ENCODE measurements around the gene LSM3. TPM values are rescaled to one million over a fixed set of nuclear protein-coding genes. Genes with fewer than 3 reads are reported as not detected.

Gene LSM3
- total RNA-seq, 1 experiment from 2014 or later, result 10.2 TPM

DNA sequence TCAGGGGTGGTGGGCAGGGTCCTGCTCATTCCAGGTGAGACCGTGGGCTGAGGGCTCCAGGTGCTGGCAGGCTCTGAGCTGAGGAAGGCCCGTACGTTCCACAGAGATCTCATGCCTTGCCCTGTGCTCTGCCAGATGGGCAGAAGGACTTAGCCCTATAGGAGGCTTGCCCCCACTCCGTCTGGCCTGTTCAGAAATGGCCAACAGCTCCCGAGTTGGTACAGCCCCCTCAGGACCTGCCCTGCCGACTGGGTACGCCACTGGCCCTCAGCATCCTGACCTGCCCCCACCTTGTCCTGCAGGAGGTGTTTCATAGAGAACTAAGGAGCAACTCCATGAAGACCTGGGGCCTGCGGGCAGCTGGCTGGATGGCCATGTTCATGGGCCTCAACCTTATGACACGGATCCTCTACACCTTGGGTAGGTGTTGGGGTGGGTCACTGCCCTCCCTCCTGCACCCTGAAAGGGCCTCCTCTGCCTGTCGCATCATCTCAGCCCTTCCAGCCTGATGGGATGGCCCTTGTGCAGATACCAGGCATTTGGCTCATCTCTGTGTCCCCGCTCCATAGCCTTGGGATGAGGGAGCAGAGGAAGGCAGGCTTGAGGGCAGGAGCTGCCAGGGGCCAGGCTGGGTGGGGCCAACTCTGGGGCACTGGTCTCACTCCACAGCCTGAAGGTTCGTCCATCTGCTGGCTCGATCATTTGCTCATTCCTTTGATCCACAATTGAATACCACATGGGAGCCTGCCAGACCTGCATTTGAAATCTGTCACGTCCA, 39.5 kb upstream of the LSM3 start:
- no TSS peak for BruUV-seq (replicated peaks)
- Mint-ChIP-seq H3K9me3 (ENCODE audit: unreplicated experiment) (no peaks in the 10 kb centered on the region), H3K27me3 (ENCODE audit: insufficient read depth, unreplicated experiment) (no peaks in the 10 kb centered on the region), H3K36me3 (ENCODE audit: insufficient read depth, unreplicated experiment) (peaks cover 85% of the 10 kb centered on the region), H3K4me3 (ENCODE audit: unreplicated experiment) (no peak overlapping the region), H3K4me1 (ENCODE audit: insufficient read depth, unreplicated experiment) (peaks cover 51% of the 10 kb centered on the region), H3K27ac (ENCODE audit: low read depth, unreplicated experiment) (no peak overlapping the region)
- intact Hi-C loops (cut with micrococcal nuclease), result no loop called here
- DNase-seq (ENCODE audit: unreplicated experiment), result no peak
- no peak for TF ChIP-seq CTCF (IDR thresholded peaks at IDR 0.05; ENCODE audit: unreplicated experiment)
- POLR2A ChIA-PET, result interaction anchor here (0.6 to 11.5 kb wide), 2 partner anchors 14 to 1204 kb away, joined by 3 to 294 read pairs; partner anchors contain the start of genes CHCHD4 and TMEM43
- CTCF ChIA-PET, result interaction anchor here (0.6 to 1.0 kb wide), 3 partner anchors 11 to 645 kb away, joined by 3 to 4 read pairs (median 3); no protein-coding TSS in a partner anchor

GRCh38 chr3:14139771-14140170, 38.8 kb upstream of the LSM3 start:
- Mint-ChIP-seq H3K4me3 (ENCODE audit: unreplicated experiment) (no peak overlapping the region), H3K27ac (ENCODE audit: low read depth, unreplicated experiment) (no peak overlapping the region), H3K4me1 (ENCODE audit: insufficient read depth, unreplicated experiment) (peaks cover 54% of the 10 kb centered on the region), H3K36me3 (ENCODE audit: insufficient read depth, unreplicated experiment) (peaks cover 78% of the 10 kb centered on the region), H3K9me3 (ENCODE audit: unreplicated experiment) (no peaks in the 10 kb centered on the region), H3K27me3 (ENCODE audit: insufficient read depth, unreplicated experiment) (no peaks in the 10 kb centered on the region)
- TF ChIP-seq CTCF (IDR thresholded peaks at IDR 0.05; ENCODE audit: unreplicated experiment), result no peak
- POLR2A ChIA-PET, result interaction anchor here (11.5 kb wide), 1 partner anchor 15 kb away, joined by 294 read pairs; the partner anchor contains the start of genes CHCHD4 and TMEM43
- CTCF ChIA-PET, result interaction anchor here (0.7 kb wide), 2 partner anchors 254 to 688 kb away, joined by 3 read pairs; no protein-coding TSS in a partner anchor
- intact Hi-C loops (cut with micrococcal nuclease), result loop anchor here (5.0 kb wide), 1 partner anchor 38 kb away; the partner anchor contains the start of genes LSM3 and XPC
- BruUV-seq (replicated peaks), result no TSS peak
- DNase-seq (ENCODE audit: unreplicated experiment), result no peak

DNA sequence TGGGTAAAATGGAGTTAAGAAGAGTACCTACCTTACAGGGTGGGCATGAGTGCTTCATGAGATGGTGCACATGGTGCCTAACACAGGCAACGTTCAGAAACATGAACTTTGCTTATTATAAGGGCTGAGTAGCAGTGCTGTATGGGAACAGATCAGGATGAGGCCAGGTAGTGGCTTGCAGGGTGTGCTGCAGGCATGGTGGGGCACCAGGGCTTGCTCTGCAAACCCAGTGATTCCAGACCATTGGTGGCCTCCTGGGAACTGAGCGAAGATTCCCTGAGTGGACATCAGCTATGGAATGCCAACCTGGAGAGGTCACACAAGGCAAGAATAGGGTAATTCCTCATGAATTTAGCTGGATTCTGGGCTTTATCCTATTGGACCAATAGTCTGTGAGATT, 37.9 kb upstream of the LSM3 start:
- DNase-seq (ENCODE audit: unreplicated experiment), result no peak
- ChIA-PET POLR2A (interaction anchor here (6.8 to 11.5 kb wide), 2 partner anchors 16 to 36 kb away, joined by 97 to 294 read pairs; partner anchors contain the start of genes CHCHD4, LSM3, TMEM43 and XPC), CTCF (interaction anchor here (0.6 to 1.0 kb wide), 2 partner anchors 15 to 34 kb away, joined by 3 to 4 read pairs; no protein-coding TSS in a partner anchor)
- intact Hi-C loops (cut with micrococcal nuclease), result loop anchor here (5.0 kb wide), 1 partner anchor 37 kb away; the partner anchor contains the start of genes LSM3 and XPC
- Mint-ChIP-seq H3K27ac (ENCODE audit: low read depth, unreplicated experiment) (no peak overlapping the region), H3K4me1 (ENCODE audit: insufficient read depth, unreplicated experiment) (peaks cover 58% of the 10 kb centered on the region), H3K36me3 (ENCODE audit: insufficient read depth, unreplicated experiment) (peaks cover 69% of the 10 kb centered on the region), H3K27me3 (ENCODE audit: insufficient read depth, unreplicated experiment) (no peaks in the 10 kb centered on the region), H3K9me3 (ENCODE audit: unreplicated experiment) (no peaks in the 10 kb centered on the region), H3K4me3 (ENCODE audit: unreplicated experiment) (no peak overlapping the region)
- no peak for TF ChIP-seq CTCF (IDR thresholded peaks at IDR 0.05; ENCODE audit: unreplicated experiment)
- BruUV-seq (replicated peaks), result no TSS peak

DNA sequence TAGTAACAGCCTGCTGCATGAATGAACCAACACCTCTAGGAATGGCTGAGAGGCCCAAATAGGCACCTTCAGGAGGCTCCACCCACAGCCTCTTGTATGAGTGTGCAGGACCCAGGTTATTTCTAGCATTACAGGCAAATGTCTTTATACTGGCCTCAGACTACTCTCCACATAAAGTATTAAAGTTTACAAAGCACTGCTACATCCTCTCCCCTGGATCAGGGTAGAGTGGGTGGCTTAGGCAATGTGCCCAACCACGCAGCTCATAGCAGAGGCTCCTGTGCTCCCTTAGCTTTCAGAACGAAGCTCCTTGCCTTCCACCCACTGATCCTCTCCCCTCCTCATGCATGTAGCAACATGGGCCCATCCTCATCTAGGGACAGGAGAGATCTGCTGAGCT, 37.5 kb upstream of the LSM3 start:
- CTCF ChIA-PET, result interaction anchor here (0.6 to 1.0 kb wide), 2 partner anchors 15 to 34 kb away, joined by 3 to 4 read pairs; no protein-coding TSS in a partner anchor
- Mint-ChIP-seq H3K4me3 (ENCODE audit: unreplicated experiment) (no peak overlapping the region), H3K27me3 (ENCODE audit: insufficient read depth, unreplicated experiment) (no peaks in the 10 kb centered on the region), H3K9me3 (ENCODE audit: unreplicated experiment) (no peaks in the 10 kb centered on the region), H3K4me1 (ENCODE audit: insufficient read depth, unreplicated experiment) (peaks cover 56% of the 10 kb centered on the region), H3K27ac (ENCODE audit: low read depth, unreplicated experiment) (no peak overlapping the region), H3K36me3 (ENCODE audit: insufficient read depth, unreplicated experiment) (peaks cover 67% of the 10 kb centered on the region)
- POLR2A ChIA-PET, result interaction anchor here (6.8 to 11.5 kb wide), 2 partner anchors 16 to 36 kb away, joined by 97 to 294 read pairs; partner anchors contain the start of genes CHCHD4, LSM3, TMEM43 and XPC
- DNase-seq (ENCODE audit: unreplicated experiment), result no peak
- intact Hi-C loops (cut with micrococcal nuclease), result loop anchor here (5.0 kb wide), 1 partner anchor 36 kb away; the partner anchor contains the start of genes LSM3 and XPC
- TF ChIP-seq CTCF (IDR thresholded peaks at IDR 0.05; ENCODE audit: unreplicated experiment), result no peak
- BruUV-seq (replicated peaks), result no TSS peak

Data from MCF 10A (cell line).